ENCODE data around the gene WTIP.
"Not testable (repeated sequence)": the region's sequence is repeated elsewhere in the genome, so short reads cannot be mapped to it uniquely, and the experiment has no call there.

- TF ChIP-seq CTCF (IDR thresholded peaks at IDR 0.05; ENCODE audit: insufficient read depth, low read length, poor library complexity, severe bottlenecking); EZH2phosphoT487 (conservative IDR thresholded peaks at IDR 0.05; ENCODE audit: low read length): not testable (repeated sequence)
Measured at GRCh38 chr19:34455783-34456480, 25.6 kb upstream of the WTIP start.

Data from SU-DHL-6 (cell line).